ENCODE measurements around the gene DMWD. TPM values are rescaled to one million over a fixed set of nuclear protein-coding genes. Genes with fewer than 3 reads are reported as not detected.

The DMWD gene
- 27.8 and 29.0 TPM in 2 replicates for total RNA-seq

GRCh38 chr19:45792470-45793177, at the start of gene DMWD:
TSS of gene DMWD (minus strand) at chr19:45792845. CDS start at chr19:45792756, 89 bp downstream.

GRCh38 chr19:45814851-45815480, 22.3 kb upstream of the DMWD start, which contains the start of gene RSPH6A:
TSS of gene RSPH6A (minus strand) at chr19:45815308. CDS start at chr19:45815176, 132 bp downstream.

GRCh38 chr19:45782162-45782691, 10.4 kb downstream of the DMWD start, which contains the start of gene DMPK:
TSS of gene DMPK (minus strand) at chr19:45782490. CDS start at chr19:45782352, 138 bp downstream.

GRCh38 chr19:45768984-45769782, 23.5 kb downstream of the DMWD start, which contains the start of gene SIX5:
TSS of gene SIX5 (minus strand) at chr19:45769252. CDS start at chr19:45768844, 408 bp downstream.

GRCh38 chr19:45733160-45733810, 59.4 kb downstream of the DMWD start, which contains the start of gene MEIOSIN:
TSS of gene MEIOSIN (plus strand) at chr19:45733439. CDS start at chr19:45735377, 1,938 bp downstream.

Other genes with a start within 250 kb of the DMWD start
- 4.2 and 5.2 TPM in 2 replicates for gene OPA3, start 208.0 kb downstream of the DMWD start, total RNA-seq
- gene GPR4, start 190.6 kb downstream of the DMWD start, total RNA-seq: 0.28 and 0.96 TPM in 2 replicates
- gene EML2, start 153.4 kb downstream of the DMWD start, total RNA-seq: 66.8 and 101 TPM in 2 replicates
- 0.28 and 0.38 TPM in 2 replicates for gene GIPR, start 124.6 kb downstream of the DMWD start, total RNA-seq
- 288 and 449 TPM in 2 replicates for gene SNRPD2, start 100.9 kb downstream of the DMWD start, total RNA-seq
- 31.2 and 32.1 TPM in 2 replicates for gene QPCTL, start 100.2 kb downstream of the DMWD start, total RNA-seq
- gene FBXO46, start 61.9 kb downstream of the DMWD start, total RNA-seq: 3.4 and 5.8 TPM in 2 replicates
- not detected in 2 replicates for gene MEIOSIN, start 59.4 kb downstream of the DMWD start, total RNA-seq
- 8.1 and 11.3 TPM in 2 replicates for gene SIX5, start 23.6 kb downstream of the DMWD start, total RNA-seq
- gene DMPK, start 10.4 kb downstream of the DMWD start, total RNA-seq: 15.0 and 48.2 TPM in 2 replicates
- under 0.01 and 0.28 TPM in 2 replicates for gene RSPH6A, start 22.5 kb upstream of the DMWD start, total RNA-seq
- 22.8 and 29.9 TPM in 2 replicates for gene SYMPK, start 70.3 kb upstream of the DMWD start, total RNA-seq
- under 0.01 TPM in 1 of 2 replicates, not detected in the other for gene FOXA3, start 71.5 kb upstream of the DMWD start, total RNA-seq
- gene IRF2BP1, start 93.3 kb upstream of the DMWD start, total RNA-seq: 26.5 and 28.4 TPM in 2 replicates
- gene MYPOP, start 109.8 kb upstream of the DMWD start, total RNA-seq: 0.77 and 2.0 TPM in 2 replicates
- not detected in 2 replicates for gene NANOS2, start 121.9 kb upstream of the DMWD start, total RNA-seq
- under 0.01 TPM in 2 replicates for gene NOVA2, start 181.0 kb upstream of the DMWD start, total RNA-seq
- gene CCDC61, start 202.6 kb upstream of the DMWD start, total RNA-seq: 5.4 and 10.9 TPM in 2 replicates
- gene PGLYRP1, start 230.2 kb upstream of the DMWD start, total RNA-seq: not detected in 2 replicates
- gene IGFL4, start 248.2 kb upstream of the DMWD start, total RNA-seq: not detected in 2 replicates